ENCODE measurements around the gene ARHGAP19.
"Not testable (repeated sequence)": the region's sequence is repeated elsewhere in the genome, so short reads cannot be mapped to it uniquely, and the experiment has no call there.

The ARHGAP19 gene

DNA sequence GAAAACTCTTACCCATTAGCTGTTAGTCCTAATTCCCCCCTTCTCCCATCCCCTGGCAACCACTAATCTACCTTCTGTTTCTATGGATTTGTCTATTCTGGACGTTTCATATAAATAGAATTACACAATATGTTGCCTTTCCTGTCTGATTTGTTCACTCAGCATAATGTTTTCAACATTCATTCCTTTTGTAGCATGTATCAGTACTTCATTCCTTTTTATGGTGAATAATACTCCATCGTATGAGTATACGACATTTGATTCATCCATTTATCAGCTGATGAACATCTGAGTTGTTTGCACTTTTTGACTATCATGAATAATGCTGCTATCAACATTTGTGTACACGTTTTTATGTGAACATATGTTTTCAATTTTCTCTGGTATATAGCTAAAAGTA, 22.2 kb upstream of the ARHGAP19 start:
- TF ChIP-seq POLR2A (IDR thresholded peaks at IDR 0.05; ENCODE audit: low read length): no peak
- TF ChIP-seq GATA1 (IDR thresholded peaks at IDR 0.05; ENCODE audit: low read depth, low read length): no peak
- no peak for DNase-seq

- DNase-seq: peak in 1 of 2 experiments; percentile 69
- TF ChIP-seq POLR2A (IDR thresholded peaks at IDR 0.05; ENCODE audit: low read length) (no peak), GATA1 (IDR thresholded peaks at IDR 0.05; ENCODE audit: low read depth, low read length) (no peak)
Measured at GRCh38 chr10:97312897-97313296, 20.5 kb upstream of the ARHGAP19 start.

DNA sequence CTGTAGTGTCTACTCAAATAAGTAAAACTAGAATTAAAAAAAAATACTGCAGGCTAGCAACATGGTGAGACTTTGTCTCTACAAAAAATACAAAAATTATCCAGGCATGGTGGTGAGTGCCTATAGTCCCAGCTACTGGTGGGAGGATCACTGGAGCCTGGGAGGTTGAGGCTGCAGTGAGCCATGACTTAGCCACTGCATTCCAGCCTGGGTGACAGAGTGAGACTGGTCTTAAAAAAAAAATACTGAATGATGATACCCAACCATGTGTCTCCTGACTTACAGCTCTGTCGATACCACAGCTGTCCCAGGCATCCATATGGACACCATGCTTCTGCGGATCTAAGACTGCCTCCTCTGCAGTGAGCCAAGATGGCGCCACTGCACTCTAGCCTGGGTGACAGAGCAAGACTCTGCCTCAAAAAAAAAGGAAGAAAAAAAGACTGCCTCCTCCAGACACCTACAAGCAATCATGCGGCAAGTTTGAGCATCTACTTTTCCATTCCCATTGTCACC, 18.7 kb upstream of the ARHGAP19 start:
- TF ChIP-seq GATA1 (IDR thresholded peaks at IDR 0.05; ENCODE audit: low read depth, low read length): no peak
- no peak for TF ChIP-seq POLR2A (IDR thresholded peaks at IDR 0.05; ENCODE audit: low read length)
- no peak for DNase-seq

DNA sequence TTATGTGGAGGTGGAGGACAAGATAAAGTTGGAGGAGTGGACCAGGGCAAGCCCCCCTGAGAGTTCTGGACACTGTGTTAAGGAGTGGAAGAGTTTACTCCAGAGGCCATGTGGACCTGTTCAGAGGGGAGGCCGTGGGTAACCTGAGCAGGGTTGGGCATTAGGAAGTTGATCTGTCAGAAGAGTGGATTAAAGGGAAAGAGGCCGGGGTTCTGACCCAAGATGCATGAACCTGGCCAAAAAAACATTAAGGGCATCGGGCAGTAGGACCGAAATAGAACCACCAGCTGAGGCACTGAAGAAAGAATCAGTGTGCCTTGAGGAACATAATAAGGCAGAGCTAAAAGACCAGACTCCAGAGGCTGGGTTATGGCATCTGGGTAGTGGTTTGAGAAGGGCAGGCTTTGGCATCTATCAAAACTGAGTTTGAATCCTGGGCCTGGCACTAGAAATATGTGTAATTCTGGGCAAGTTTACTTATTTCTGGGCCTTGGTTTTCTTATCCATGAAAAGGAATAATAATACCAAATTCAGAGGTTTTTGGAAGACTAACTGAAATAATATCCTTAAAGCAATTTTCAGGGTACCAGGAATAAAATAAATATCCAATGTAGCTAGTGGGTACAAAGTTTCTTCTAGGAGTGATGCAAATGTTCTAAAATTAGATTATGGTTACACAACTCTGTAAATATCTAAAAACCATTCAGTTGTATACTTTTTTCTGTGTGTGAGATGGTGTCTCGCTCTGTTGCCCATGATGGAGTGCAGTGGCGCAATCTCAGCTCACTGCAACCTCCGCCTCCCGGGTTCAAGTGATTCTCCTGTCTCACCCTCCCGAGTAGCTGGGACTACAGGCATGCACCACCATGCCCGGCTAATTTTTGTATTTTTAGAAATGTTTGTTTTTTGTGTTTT, 15.7 kb upstream of the ARHGAP19 start:
- TF ChIP-seq GATA1 (IDR thresholded peaks at IDR 0.05; ENCODE audit: low read depth, low read length) (no peak), POLR2A (IDR thresholded peaks at IDR 0.05; ENCODE audit: low read length) (no peak)
- no peak for DNase-seq

DNA sequence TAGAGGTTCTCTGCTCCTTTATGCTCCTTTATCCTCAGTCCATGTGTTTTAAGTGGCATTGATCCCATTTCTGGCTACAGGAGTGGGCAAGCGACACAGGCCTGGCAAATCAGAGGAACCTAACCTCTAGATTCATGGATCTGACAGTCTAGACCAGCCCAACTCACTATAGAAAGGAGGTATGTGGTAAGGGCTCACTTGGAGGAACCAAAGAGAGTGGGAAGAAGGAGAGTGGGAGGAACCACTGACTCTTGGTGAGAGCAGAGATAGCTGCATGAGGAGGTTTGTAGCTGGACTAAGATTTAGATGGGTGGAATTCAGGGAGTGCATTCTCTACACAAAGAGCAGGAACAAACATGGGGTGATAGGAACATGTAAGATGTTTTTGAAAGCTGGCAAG, 15.0 kb upstream of the ARHGAP19 start:
- no peak for DNase-seq

DNA sequence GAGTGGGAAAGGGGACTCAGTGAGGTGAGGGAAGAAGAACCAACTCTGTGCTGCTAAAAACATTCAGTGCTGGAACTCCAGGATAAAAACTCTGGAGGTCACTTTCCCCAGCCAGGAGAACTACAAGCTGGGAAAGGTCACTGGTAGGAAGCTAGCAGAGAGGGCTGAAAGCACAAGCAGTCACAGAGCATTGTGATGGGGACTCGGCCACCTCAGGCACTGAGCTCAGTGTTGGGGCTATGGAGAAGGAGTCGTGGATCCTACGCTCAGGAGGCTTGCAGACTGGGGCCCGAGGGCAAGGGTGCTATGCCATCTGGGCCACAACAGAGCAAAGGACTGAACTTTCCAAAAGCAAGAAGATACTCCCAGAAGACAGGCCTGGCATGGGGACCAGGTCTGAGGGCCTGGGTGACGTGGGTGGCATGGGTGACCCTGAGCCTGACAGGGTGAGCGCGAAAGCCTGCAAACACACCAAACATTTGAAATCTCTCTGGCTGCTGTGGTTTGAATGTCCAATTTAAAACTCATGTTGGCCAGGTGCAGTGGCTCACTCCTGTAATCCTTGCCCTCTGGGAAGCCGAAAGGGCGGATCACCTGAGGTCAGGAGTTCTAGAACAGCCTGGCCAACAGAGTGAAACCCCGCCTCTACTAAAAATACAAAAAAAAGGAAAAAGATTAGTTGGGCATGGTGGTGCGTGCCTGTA, 9.8 kb upstream of the ARHGAP19 start:
- no peak for TF ChIP-seq POLR2A (IDR thresholded peaks at IDR 0.05; ENCODE audit: low read length)
- no peak for DNase-seq

More for the DNA sequence above, 15.0 kb upstream of the ARHGAP19 start:
- TF ChIP-seq POLR2A (IDR thresholded peaks at IDR 0.05; ENCODE audit: low read length) (no peak), GATA1 (IDR thresholded peaks at IDR 0.05; ENCODE audit: low read depth, low read length) (no peak)

- DNase-seq: no peak
- TF ChIP-seq GATA1 (IDR thresholded peaks at IDR 0.05; ENCODE audit: low read depth, low read length): no peak
- no peak for TF ChIP-seq POLR2A (IDR thresholded peaks at IDR 0.05; ENCODE audit: low read length)
Measured at GRCh38 chr10:97300980-97301379, 8.5 kb upstream of the ARHGAP19 start.

DNA sequence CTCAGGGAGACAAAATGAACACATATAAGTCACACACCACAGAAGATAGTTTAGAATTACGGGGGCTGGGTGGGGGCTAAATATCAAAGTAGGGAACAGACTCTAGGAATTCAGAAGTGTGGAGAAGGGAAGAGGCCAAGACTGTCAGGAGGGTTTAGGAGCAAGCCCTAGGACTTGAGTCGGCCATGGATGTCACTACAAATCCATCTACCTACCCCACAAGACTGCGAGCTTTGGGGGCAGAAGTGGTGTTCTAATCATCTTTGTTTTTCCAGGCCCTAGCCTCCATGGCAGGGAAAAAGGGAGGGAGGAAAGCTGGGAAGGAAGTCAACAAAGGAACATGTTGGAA, 5.8 kb upstream of the ARHGAP19 start:
- no peak for DNase-seq
- TF ChIP-seq POLR2A (IDR thresholded peaks at IDR 0.05; ENCODE audit: low read length) (no peak), GATA1 (IDR thresholded peaks at IDR 0.05; ENCODE audit: low read depth, low read length) (no peak)

GRCh38 chr10:97297556-97298222, 5.3 kb upstream of the ARHGAP19 start:
- DNase-seq: peak; percentile 36 to 80
- TF ChIP-seq GATA1 (IDR thresholded peaks at IDR 0.05; ENCODE audit: low read depth, low read length) (no peak), POLR2A (IDR thresholded peaks at IDR 0.05; ENCODE audit: low read length) (no peak)

DNA sequence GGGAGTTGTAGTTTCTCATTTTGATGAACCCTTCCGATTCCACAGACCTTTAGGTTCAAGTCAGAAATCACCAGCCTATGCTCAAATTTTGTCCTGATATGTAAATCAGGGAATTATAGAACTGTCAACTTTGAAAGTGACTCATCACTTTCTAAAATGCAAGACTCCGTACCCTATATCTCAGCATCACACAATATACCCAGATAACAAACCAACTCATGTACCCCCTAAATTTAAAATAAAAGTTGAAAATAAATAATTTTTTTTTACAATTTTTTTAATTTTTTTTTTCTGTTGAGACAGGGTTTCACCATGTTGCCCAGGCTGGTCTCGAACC, 393 bp upstream of the ARHGAP19 start:
- DNase-seq: no peak
- TF ChIP-seq POLR2A (IDR thresholded peaks at IDR 0.05; ENCODE audit: low read length) (no peak), GATA1 (IDR thresholded peaks at IDR 0.05; ENCODE audit: low read depth, low read length) (no peak)

GRCh38 chr10:97291357-97292096, 910 bp downstream of the ARHGAP19 start:
- TF ChIP-seq GATA1 (IDR thresholded peaks at IDR 0.05; ENCODE audit: low read depth, low read length): no peak
- no peak for TF ChIP-seq POLR2A (IDR thresholded peaks at IDR 0.05; ENCODE audit: low read length)
- DNase-seq: no peak

- DNase-seq: not testable (repeated sequence)
Measured at GRCh38 chr10:97290576-97291356, 1.7 kb downstream of the ARHGAP19 start.

- DNase-seq: not testable (repeated sequence)
Measured at GRCh38 chr10:97290076-97290475, 2.4 kb downstream of the ARHGAP19 start.
